ENCODE results near the gene LSM7. TPM values are rescaled to one million over a fixed set of nuclear protein-coding genes. Genes with fewer than 3 reads are reported as not detected.
"Not testable (repeated sequence)": the region's sequence is repeated elsewhere in the genome, so short reads cannot be mapped to it uniquely, and the experiment has no call there.

The LSM7 gene
- total RNA-seq, 6 experiments from 2014 or later, result 92.1 to 137 (median 118) TPM

GRCh38 chr19:2353159-2353886 lies 24.9 kb upstream of the LSM7 start:
- Mint-ChIP-seq H3K4me3 (no peak overlapping the region), H3K36me3 (ENCODE audit: low read depth) (no peaks in the 10 kb centered on the region), H3K27me3 (ENCODE audit: insufficient read depth) (peaks cover 5% of the 10 kb centered on the region; the same call in 1 of the 2 replicates), H3K27ac (no peak overlapping the region), H3K4me1 (ENCODE audit: low read depth) (no peaks in the 10 kb centered on the region), H3K9me3 (no peaks in the 10 kb centered on the region)
- no peak for DNase-seq
- TF ChIP-seq CTCF (IDR thresholded peaks at IDR 0.05), result no peak

- no peak for TF ChIP-seq CTCF (IDR thresholded peaks at IDR 0.05)
- Mint-ChIP-seq H3K9me3 (no peaks in the 10 kb centered on the region), H3K27ac (no peak overlapping the region), H3K36me3 (ENCODE audit: low read depth) (no peaks in the 10 kb centered on the region), H3K4me1 (ENCODE audit: low read depth) (no peaks in the 10 kb centered on the region), H3K4me3 (no peak overlapping the region), H3K27me3 (ENCODE audit: insufficient read depth) (peaks cover 4% of the 10 kb centered on the region; the same call in 1 of the 2 replicates)
- no peak for DNase-seq
Observed at GRCh38 chr19:2352121-2352520, 23.7 kb upstream of the LSM7 start.

- H3K36me3 Mint-ChIP-seq (ENCODE audit: low read depth), result no peaks in the 10 kb centered on the region
- H3K27ac Mint-ChIP-seq, result no peak overlapping the region
- H3K4me3 Mint-ChIP-seq, result no peak overlapping the region
- no peak for TF ChIP-seq CTCF (IDR thresholded peaks at IDR 0.05)
- no peaks in the 10 kb centered on the region for H3K9me3 Mint-ChIP-seq
- H3K4me1 Mint-ChIP-seq (ENCODE audit: low read depth), result no peaks in the 10 kb centered on the region
- peaks cover 4% of the 10 kb centered on the region; the same call in 1 of the 2 replicates for H3K27me3 Mint-ChIP-seq (ENCODE audit: insufficient read depth)
- no peak for DNase-seq
Observed at GRCh38 chr19:2351591-2351990, 23.2 kb upstream of the LSM7 start.

GRCh38 chr19:2350656-2351055 lies 22.3 kb upstream of the LSM7 start:
- TF ChIP-seq CTCF (IDR thresholded peaks at IDR 0.05), result no peak
- no peak overlapping the region for H3K4me3 Mint-ChIP-seq
- no peak for DNase-seq
- H3K9me3 Mint-ChIP-seq, result no peaks in the 10 kb centered on the region
- no peaks in the 10 kb centered on the region for H3K4me1 Mint-ChIP-seq (ENCODE audit: low read depth)
- H3K27me3 Mint-ChIP-seq (ENCODE audit: insufficient read depth), result peaks cover 4% of the 10 kb centered on the region; the same call in 1 of the 2 replicates
- no peak overlapping the region for H3K27ac Mint-ChIP-seq
- H3K36me3 Mint-ChIP-seq (ENCODE audit: low read depth), result peaks cover 4% of the 10 kb centered on the region; the same call in 1 of the 2 replicates

- not testable (repeated sequence) for H3K27me3 Mint-ChIP-seq (ENCODE audit: insufficient read depth); H3K27ac Mint-ChIP-seq; H3K4me3 Mint-ChIP-seq; DNase-seq; H3K9me3 Mint-ChIP-seq; H3K36me3 Mint-ChIP-seq (ENCODE audit: low read depth); H3K4me1 Mint-ChIP-seq (ENCODE audit: low read depth)
Observed at GRCh38 chr19:2349818-2350217, 21.4 kb upstream of the LSM7 start.

GRCh38 chr19:2345794-2346663 lies 17.6 kb upstream of the LSM7 start:
- Mint-ChIP-seq H3K27ac (no peak overlapping the region), H3K4me3 (no peak overlapping the region), H3K9me3 (no peaks in the 10 kb centered on the region), H3K27me3 (ENCODE audit: insufficient read depth) (no peaks in the 10 kb centered on the region), H3K4me1 (ENCODE audit: low read depth) (no peaks in the 10 kb centered on the region), H3K36me3 (ENCODE audit: low read depth) (peaks cover 7% of the 10 kb centered on the region; the same call in 1 of the 2 replicates)
- DNase-seq, result no peak
- no peak for TF ChIP-seq CTCF (IDR thresholded peaks at IDR 0.05)
